Measurements from ENCODE around the gene SMIM5. TPM values are rescaled to one million over a fixed set of nuclear protein-coding genes. Genes with fewer than 3 reads are reported as not detected.
"Not testable (repeated sequence)": the region's sequence is repeated elsewhere in the genome, so short reads cannot be mapped to it uniquely, and the experiment has no call there.

The SMIM5 gene
- 0.13 TPM for total RNA-seq

GRCh38 chr17:75632863-75633485 lies at the start of gene SMIM5:
Gene SMIM5 (plus strand): TSS chr17:75633434. CDS start chr17:75640202, 6,768 bp downstream.
- peak; percentile 85 for ATAC-seq

GRCh38 chr17:75584849-75585175 lies 48.4 kb upstream of the SMIM5 start:
- ATAC-seq = no peak
- no peak for DNase-seq (ENCODE audit: low spot score)

More at GRCh38 chr17:75632863-75633485, at the start of gene SMIM5:
- DNase-seq (ENCODE audit: low spot score) = peak; percentile 80

- DNase-seq (ENCODE audit: low spot score) = peak; percentile 65
- ATAC-seq = peak; percentile 5
Measured at GRCh38 chr17:75587675-75588595, 45.3 kb upstream of the SMIM5 start, which contains the start of gene MYO15B. Gene MYO15B (plus strand): TSS chr17:75587800. CDS start chr17:75588058, 258 bp downstream.

GRCh38 chr17:75588596-75589011 lies 44.6 kb upstream of the SMIM5 start:
- DNase-seq (ENCODE audit: low spot score) (peak; percentile 85), ATAC-seq (peak; percentile 59)

- peak; percentile 91 for ATAC-seq
- DNase-seq (ENCODE audit: low spot score) = peak; percentile 93
Measured at GRCh38 chr17:75589012-75589918, 44.0 kb upstream of the SMIM5 start.

- ATAC-seq = no peak
- peak; percentile 59 for DNase-seq (ENCODE audit: low spot score)
Measured at GRCh38 chr17:75589919-75590303, 43.3 kb upstream of the SMIM5 start.

GRCh38 chr17:75590314-75590761 lies 42.9 kb upstream of the SMIM5 start:
- no peak for DNase-seq (ENCODE audit: low spot score)
- no peak for ATAC-seq

GRCh38 chr17:75590849-75591721 lies 42.1 kb upstream of the SMIM5 start:
- no peak for DNase-seq (ENCODE audit: low spot score)
- no peak for ATAC-seq

GRCh38 chr17:75591722-75592302 lies 41.4 kb upstream of the SMIM5 start:
- ATAC-seq (no peak), DNase-seq (ENCODE audit: low spot score) (no peak)

- no peak for ATAC-seq
- DNase-seq (ENCODE audit: low spot score) = no peak
Measured at GRCh38 chr17:75592348-75593020, 40.8 kb upstream of the SMIM5 start.

- not testable (repeated sequence) for ATAC-seq
Measured at GRCh38 chr17:75593430-75593829, 39.8 kb upstream of the SMIM5 start.

GRCh38 chr17:75594499-75595283 lies 38.5 kb upstream of the SMIM5 start:
- ATAC-seq (no peak), DNase-seq (ENCODE audit: low spot score) (no peak)

More at GRCh38 chr17:75593430-75593829, 39.8 kb upstream of the SMIM5 start:
- not testable (repeated sequence) for DNase-seq (ENCODE audit: low spot score)

- no peak for ATAC-seq
Measured at GRCh38 chr17:75595284-75595919, 37.8 kb upstream of the SMIM5 start.

GRCh38 chr17:75595920-75596313 lies 37.3 kb upstream of the SMIM5 start:
- DNase-seq (ENCODE audit: low spot score) = no peak
- no peak for ATAC-seq

More at GRCh38 chr17:75595284-75595919, 37.8 kb upstream of the SMIM5 start:
- no peak for DNase-seq (ENCODE audit: low spot score)

GRCh38 chr17:75596320-75597087 lies 36.7 kb upstream of the SMIM5 start:
- ATAC-seq = no peak
- DNase-seq (ENCODE audit: low spot score) = no peak

GRCh38 chr17:75601057-75601987 lies 31.9 kb upstream of the SMIM5 start:
- DNase-seq (ENCODE audit: low spot score) (no peak), ATAC-seq (peak; percentile 78)

Data from left lobe of liver (tissue), 2 donors.